Activated T-cell treated with anti-CD3 and anti-CD28 coated beads, Interleukin-2, amount 50 U/mL, for 4 hours (primary cell): Measurements from ENCODE around the gene NPAS1. TPM values are rescaled to one million over a fixed set of nuclear protein-coding genes. Genes with fewer than 3 reads are reported as not detected.

Experiments
- ATAC-seq, 2 donors: fragments of 200-7000 bp; cut with Tn5 transposase; one replicate each; pipeline ENCODE4 v1.10.0; 2021
- DNase-seq: peaks from one replicate; pipeline ENCODE4 v3.0.0-alpha.2; 2020
- H3K27me3 Mint-ChIP-seq: one replicate; pipeline ENCODE4 v1.8.0; 2021; ENCODE audit warnings: low read depth, mixed read lengths
- H3K36me3 Mint-ChIP-seq: one replicate; pipeline ENCODE4 v1.8.0; 2022; ENCODE audit warnings: mixed read lengths; ENCODE audit not compliant: insufficient read depth
- H3K4me1 Mint-ChIP-seq: one replicate; pipeline ENCODE4 v1.8.0; 2021; ENCODE audit warnings: low read depth, mixed read lengths
- H3K4me3 Mint-ChIP-seq: one replicate; pipeline ENCODE4 v1.8.0; 2021; ENCODE audit warnings: mild to moderate bottlenecking, moderate library complexity, mixed read lengths
- H3K9me3 Mint-ChIP-seq: one replicate; pipeline ENCODE4 v1.8.0; 2021; ENCODE audit warnings: mixed read lengths
- total RNA-seq, 3 donors: library from RNA; stranded (reverse); gene quantifications; one replicate each; pipeline ENCODE4 v1.2.1, GENCODE V29; 2021

The NPAS1 gene
- total RNA-seq, 3 donors from 2014 or later = 0.14 TPM; not detected in 2

GRCh38 chr19:47084879-47085439 lies 65.3 kb downstream of the NPAS1 start:
- no peaks in the 10 kb centered on the region for H3K27me3 Mint-ChIP-seq
- no peak for ATAC-seq

GRCh38 chr19:47086280-47086679 lies 66.6 kb downstream of the NPAS1 start:
- DNase-seq (no peak), ATAC-seq (no peak)
- Mint-ChIP-seq H3K4me1 (no peaks in the 10 kb centered on the region), H3K4me3 (no peak overlapping the region), H3K36me3 (peaks cover 41% of the 10 kb centered on the region), H3K9me3 (no peaks in the 10 kb centered on the region), H3K27me3 (no peaks in the 10 kb centered on the region)

More at GRCh38 chr19:47084879-47085439, 65.3 kb downstream of the NPAS1 start:
- no peaks in the 10 kb centered on the region for H3K9me3 Mint-ChIP-seq
- DNase-seq = no peak
- no peaks in the 10 kb centered on the region for H3K4me1 Mint-ChIP-seq
- H3K36me3 Mint-ChIP-seq = peaks cover 34% of the 10 kb centered on the region
- no peak overlapping the region for H3K4me3 Mint-ChIP-seq

- DNase-seq (no peak), ATAC-seq (no peak)
- Mint-ChIP-seq H3K36me3 (peaks cover 33% of the 10 kb centered on the region), H3K4me1 (peaks cover 14% of the 10 kb centered on the region), H3K4me3 (no peak overlapping the region), H3K27me3 (no peaks in the 10 kb centered on the region), H3K9me3 (no peaks in the 10 kb centered on the region)
Observed at GRCh38 chr19:47089767-47090350, 70.2 kb downstream of the NPAS1 start.

- Mint-ChIP-seq H3K4me1 (peaks cover 37% of the 10 kb centered on the region), H3K27me3 (no peaks in the 10 kb centered on the region), H3K4me3 (peak overlapping the region; percentile 42), H3K36me3 (peaks cover 35% of the 10 kb centered on the region), H3K9me3 (no peaks in the 10 kb centered on the region)
- DNase-seq = no peak
- no peak for ATAC-seq
Observed at GRCh38 chr19:47093254-47093653, 73.6 kb downstream of the NPAS1 start.

- H3K27me3 Mint-ChIP-seq = no peaks in the 10 kb centered on the region
- peak overlapping the region; percentile 42 for H3K4me3 Mint-ChIP-seq
- ATAC-seq (peak; percentile 64 to 70), DNase-seq (peak; percentile 19)
- H3K9me3 Mint-ChIP-seq = no peaks in the 10 kb centered on the region
- peaks cover 35% of the 10 kb centered on the region for H3K36me3 Mint-ChIP-seq
- peaks cover 39% of the 10 kb centered on the region for H3K4me1 Mint-ChIP-seq
Observed at GRCh38 chr19:47093841-47094240, 74.2 kb downstream of the NPAS1 start.

GRCh38 chr19:47094557-47095475 lies 75.2 kb downstream of the NPAS1 start:
- Mint-ChIP-seq H3K4me1 (peaks cover 39% of the 10 kb centered on the region), H3K27me3 (no peaks in the 10 kb centered on the region), H3K9me3 (no peaks in the 10 kb centered on the region), H3K4me3 (peak overlapping the region; percentile 75), H3K36me3 (peaks cover 31% of the 10 kb centered on the region)
- DNase-seq = no peak
- peak; percentile 66 to 75 for ATAC-seq

Other genes starting within 250 kb of the NPAS1 start
- gene SLC1A5, start 231.2 kb upstream of the NPAS1 start, total RNA-seq = 100 to 1,000 TPM; 349 to 439 (median 369) TPM
- 100 to 1,000 TPM; 106 to 130 (median 116) TPM for gene AP2S1, start 169.0 kb upstream of the NPAS1 start, total RNA-seq
- gene ARHGAP35, start 158.8 kb upstream of the NPAS1 start, total RNA-seq = 10 to 100 TPM; 14.3 to 15.5 (median 14.3) TPM
- gene TMEM160, start 28.8 kb downstream of the NPAS1 start, total RNA-seq = 10 to 100 TPM; 57.1 to 61.6 (median 57.6) TPM
- gene ZC3H4, start 93.9 kb downstream of the NPAS1 start, total RNA-seq = 10 to 100 TPM; 77.7 to 91.6 (median 90.4) TPM
- 100 to 1,000 TPM in 1 of 3 donors, 10 to 100 TPM in 2; 90.0 to 112 (median 99.3) TPM for gene SAE1, start 111.0 kb downstream of the NPAS1 start, total RNA-seq
- gene BBC3, start 211.4 kb downstream of the NPAS1 start, total RNA-seq = 1 to 10 TPM; 4.4 to 6.0 (median 5.7) TPM
- gene CCDC9, start 236.7 kb downstream of the NPAS1 start, total RNA-seq = 10 to 100 TPM; 24.0 to 34.5 (median 30.4) TPM